Measurements from ENCODE around the gene MRPS18B.

Gene MRPS18B

DNA sequence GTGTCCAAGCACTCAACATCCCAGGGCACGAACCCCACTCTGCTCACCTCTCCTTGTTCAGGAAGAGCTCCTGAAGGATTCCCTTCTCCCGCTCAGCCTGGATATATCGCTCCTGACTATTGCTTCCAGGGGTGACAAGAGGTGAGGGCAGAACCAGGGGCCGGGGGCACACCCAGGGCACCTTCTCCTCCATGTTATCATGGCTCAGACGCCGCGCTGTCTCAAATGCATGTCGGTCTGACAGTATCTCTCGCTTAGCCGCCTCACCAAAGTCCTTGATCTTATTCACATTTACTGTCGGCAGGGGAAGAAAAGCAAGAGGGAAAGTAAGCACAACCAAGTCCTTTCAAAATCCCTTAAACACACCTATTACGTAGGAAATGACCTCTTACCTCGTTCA lies 13.7 kb upstream of the MRPS18B start:
- DNase-seq (ENCODE audit: low spot score), result no peak

DNA sequence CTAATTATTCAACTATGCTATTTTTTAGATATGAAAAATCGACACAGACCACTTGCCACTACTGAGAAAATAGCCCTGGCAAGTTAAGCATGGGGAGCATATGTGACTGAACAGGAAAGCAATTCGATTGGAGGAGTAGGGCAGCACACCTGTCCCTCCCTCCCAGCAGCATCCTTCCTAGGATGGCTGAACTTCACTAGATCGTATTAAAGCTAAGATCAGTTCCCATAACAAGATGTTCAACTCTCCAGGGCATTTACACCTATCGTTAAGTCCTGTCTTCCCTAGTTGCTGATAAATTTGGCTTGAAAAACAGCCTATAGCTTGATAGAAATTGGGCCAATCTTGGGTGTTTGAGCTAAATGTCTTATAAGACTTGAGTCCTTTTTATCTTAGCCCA lies 7.6 kb upstream of the MRPS18B start:
- no peak for DNase-seq (ENCODE audit: low spot score)

DNA sequence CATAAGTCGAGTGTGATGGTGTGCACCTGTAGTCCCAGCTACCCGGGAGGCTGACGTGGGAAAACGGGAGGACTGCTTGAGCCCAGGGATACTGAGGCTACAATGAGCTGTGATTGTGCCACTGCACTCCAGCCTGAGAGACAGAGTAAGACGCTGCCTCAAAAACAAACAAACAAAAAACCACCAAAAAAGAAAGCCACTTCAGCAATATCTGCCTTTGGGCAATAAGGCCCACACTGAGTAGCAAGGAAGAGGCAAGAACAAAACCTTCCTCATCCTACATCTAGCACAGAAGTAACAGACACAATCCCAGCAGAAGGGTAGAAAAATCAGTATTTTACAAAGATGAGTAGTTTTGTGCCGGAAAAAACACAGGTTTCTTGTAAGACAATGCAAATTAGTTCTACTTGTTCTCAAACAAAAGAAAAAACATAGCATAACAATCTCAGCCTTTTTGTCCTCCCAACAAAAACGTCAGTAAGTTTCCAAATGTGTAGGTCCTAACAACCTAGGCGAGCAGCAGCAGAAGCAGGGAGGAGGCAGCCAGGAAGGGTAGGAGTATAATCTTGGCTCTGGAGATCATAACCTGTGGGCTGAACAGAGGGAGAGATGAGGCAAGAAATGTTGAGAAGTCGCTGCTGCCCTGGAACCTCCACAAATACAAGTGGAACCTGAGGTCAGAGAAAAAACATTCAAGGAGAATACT lies 6.3 kb upstream of the MRPS18B start:
- DNase-seq (ENCODE audit: low spot score), result no peak

DNA sequence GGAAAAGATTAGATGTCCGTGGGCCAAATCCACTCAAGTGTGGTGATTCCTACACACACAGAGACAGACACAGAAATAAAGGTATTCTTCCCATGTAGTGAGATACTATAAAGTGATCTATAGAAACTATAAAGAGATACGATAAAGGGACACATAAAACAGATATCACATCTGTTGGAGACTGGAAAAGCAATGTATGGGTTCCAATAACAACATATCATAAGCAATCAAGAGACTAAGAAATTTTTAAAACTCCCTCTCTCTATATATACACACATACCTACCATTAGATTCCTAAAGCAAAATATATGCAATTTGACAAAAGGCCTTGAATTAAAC lies 5.8 kb upstream of the MRPS18B start:
- no peak for DNase-seq (ENCODE audit: low spot score)

DNA sequence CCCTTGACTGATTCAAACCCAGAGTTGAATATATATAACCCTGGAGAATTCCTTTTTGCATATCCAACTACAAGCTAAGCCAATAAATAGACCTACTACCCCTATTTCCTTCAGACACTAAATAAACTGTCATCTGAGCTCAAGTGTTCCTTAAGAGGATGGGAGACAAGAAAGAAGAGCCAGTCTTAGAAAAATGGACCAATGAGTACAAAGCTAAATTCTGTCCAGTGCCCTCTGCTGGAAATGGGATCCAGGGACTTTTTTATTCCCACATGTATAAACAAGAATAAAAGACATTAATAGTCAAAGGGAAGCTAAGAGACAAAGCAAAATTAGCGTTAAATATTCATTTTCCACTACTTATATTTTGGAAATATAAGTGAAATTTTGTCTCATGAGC lies 5.4 kb upstream of the MRPS18B start:
- DNase-seq (ENCODE audit: low spot score), result peak; percentile 49

DNA sequence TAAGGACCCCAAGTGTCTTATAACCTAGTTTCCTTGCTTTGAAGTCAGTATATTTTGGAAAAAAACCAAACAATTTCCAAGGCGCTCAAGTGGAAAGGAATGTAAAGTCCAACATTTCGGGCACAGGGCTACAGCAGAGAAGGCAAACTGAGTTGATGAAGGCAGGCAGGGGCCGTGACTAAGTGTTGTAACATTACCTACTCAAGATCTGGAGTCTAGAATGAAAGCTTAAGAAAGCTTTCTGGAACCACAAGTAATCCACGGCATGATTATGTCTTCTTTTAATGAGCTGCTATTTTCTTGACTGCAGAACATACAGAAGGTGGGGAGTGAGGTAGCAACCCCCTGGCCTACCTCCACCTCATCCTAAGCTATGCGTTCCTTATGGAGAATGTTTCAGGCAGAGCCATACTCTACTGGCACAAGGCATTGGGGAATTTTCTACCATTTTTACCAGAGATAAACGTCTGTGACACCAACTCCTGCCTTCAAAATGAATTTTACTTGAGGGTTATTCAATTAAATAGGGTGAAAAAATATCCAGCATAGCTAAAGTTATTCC lies 4.9 kb upstream of the MRPS18B start:
- peak; percentile 33 for DNase-seq (ENCODE audit: low spot score)

DNA sequence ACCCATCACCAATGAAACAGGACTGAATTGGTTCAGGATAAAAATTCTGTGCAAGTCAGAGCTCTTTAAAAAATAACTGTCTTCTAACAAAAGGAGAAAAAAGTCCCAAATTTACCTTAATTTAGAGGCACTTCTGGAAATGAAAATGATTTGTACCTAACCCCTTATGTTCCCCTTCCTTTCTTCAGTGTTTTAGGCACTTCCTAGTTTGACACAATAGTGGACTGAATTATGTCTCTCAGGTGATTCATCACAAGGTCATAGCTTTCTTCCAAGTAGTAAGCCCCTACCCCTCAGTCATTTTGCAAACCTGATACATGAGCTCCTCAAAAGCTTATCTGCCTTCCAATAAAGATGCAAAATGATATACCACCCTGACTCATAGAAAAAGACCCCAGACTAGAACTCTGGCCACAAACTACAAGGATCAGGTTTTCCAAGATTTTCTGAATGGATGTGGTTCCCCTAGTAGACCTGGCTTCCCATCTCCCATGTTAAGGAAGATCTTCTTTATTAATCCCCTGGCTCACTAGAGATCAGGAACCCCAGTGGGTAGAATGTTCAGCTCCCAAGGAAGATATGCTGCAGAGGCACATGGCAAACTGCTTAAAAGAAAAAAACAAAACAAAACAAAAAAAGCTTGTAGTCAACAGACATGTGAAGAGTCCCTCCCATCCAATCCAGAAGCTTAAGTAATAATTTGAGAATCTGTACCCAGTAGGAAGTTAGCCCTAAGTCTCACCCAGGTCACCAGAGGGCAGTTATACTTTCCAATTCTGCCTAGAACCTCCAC lies 4.2 kb upstream of the MRPS18B start:
- DNase-seq (ENCODE audit: low spot score), result no peak

DNA sequence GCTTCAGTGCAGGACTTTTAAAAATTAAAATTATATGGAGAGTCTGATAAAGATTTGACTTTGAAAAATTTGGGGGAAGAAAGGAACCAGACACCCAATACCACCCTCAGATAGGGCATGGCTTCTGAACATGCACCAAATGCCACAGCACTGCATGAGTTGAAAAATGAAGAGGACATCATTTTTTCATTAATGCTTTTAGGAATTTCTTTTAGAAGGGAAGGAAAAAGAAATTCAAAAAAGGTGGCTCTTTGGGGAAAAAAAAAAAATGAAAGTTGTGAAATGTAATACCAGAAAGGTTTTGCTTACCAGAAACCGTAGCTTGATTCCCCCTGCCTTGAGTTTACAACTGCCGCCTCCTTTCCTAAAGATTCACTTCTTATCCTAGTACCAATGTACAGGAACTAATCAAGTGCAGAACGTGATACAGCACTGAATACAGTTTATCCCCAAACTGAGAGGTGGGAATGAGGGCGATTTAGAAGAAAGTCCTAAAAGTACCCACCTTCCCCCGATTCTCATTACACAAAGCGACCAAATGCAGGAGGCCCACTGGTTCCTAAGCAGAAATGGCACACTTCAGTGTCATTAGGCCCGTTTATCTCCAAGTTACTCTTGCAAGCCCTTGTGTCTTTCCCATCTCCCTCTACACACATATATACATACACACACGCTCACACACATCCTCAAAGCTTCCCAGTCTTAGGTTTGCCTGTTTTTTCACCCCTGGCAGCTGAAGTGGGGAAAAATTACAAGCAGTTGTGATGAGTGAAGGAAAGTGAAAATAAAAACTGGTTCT lies 3.4 kb upstream of the MRPS18B start:
- DNase-seq (ENCODE audit: low spot score), result no peak

DNA sequence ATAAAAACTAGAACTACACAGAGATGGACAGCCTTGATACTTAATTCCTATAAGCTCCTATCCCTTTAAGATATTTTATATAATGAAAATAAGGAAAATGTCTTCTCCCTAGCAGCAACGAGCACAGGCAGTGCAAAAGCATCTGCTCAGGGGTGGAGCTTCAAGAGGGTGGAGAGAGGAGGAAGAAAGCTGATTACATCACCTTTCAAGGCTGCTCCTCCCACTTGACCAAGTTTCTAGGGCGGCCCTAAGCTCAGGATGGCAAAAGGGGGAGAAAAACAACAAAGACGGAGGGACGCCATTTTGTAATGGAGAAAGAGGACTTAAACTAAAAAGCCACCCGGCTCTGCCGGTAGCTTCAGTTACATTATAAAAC lies 2.8 kb upstream of the MRPS18B start:
- peak; percentile 100 for DNase-seq (ENCODE audit: low spot score)

DNA sequence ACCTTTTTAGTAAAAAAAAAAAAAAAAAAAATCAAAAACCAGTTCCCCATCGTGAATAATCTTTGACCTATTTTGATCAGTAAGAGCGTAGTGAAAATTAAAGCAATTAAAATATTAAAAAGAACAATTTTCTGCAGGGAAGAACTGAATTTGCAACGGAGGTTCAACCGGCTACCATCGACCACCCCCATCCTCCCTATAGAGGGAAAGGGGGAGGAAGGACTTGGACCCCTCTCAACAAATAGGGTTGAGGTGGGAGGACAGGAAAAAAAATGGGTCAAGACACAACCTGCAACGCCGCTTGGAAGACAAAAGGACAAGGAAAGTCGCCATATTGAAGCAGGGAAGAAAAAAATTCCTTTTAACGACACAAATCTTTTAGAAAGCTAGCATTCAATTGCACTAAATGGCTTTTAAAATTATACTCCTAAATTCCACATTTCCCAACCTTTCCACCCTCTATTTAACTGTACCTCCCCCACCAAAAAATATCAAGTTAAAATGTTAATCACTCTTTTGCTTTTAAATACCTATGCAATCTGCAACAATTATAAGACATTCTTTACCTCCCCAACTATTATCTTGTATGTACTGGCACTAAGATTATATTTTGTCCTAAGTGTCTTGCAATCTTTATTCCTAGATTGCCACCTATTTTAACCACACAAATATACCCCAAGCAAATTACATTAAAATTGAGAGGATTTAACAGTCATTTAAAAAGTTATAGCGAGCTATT lies 2.3 kb upstream of the MRPS18B start:
- DNase-seq (ENCODE audit: low spot score), result peak; percentile 94

DNA sequence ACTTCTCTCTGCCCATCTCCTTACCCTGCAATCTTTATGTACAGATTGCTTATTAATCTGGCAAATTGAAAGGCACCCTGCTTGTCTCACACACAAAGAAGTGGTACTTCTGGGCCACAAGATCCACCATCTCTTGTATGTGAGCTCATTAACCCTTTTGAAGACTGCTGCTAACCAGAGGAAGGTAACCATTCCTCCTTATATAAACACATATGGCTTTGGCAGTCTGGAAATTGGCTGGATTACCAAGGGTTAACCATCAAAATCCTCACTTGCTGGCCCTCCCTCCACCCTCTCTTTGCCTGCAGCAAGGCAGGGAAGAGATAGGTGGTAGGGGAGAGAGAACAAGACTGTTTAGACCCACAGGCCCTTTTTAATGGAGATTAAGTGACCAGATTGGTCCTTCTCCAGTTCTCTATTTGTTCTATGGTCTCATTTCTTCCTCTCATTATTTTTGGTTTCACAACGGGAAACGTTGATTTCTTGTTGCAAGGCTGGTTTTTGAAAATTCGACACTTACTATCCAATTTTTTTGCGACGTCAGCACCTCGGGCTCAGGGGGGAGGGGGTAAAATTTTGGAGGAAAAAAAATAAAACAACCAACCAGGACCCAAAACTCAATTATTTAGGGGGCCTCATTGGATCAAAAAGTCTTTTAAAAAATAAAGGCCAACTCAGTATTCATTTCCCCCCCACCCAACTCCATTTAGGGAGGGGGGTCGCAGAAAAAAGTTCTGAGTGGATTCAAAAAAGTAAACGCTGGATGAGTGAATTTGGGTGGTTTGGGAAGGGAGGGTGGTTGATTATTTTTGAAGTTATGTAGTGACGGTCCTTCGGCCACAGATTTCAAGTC lies 1.5 kb upstream of the MRPS18B start:
- peak; percentile 71 for DNase-seq (ENCODE audit: low spot score)

DNA sequence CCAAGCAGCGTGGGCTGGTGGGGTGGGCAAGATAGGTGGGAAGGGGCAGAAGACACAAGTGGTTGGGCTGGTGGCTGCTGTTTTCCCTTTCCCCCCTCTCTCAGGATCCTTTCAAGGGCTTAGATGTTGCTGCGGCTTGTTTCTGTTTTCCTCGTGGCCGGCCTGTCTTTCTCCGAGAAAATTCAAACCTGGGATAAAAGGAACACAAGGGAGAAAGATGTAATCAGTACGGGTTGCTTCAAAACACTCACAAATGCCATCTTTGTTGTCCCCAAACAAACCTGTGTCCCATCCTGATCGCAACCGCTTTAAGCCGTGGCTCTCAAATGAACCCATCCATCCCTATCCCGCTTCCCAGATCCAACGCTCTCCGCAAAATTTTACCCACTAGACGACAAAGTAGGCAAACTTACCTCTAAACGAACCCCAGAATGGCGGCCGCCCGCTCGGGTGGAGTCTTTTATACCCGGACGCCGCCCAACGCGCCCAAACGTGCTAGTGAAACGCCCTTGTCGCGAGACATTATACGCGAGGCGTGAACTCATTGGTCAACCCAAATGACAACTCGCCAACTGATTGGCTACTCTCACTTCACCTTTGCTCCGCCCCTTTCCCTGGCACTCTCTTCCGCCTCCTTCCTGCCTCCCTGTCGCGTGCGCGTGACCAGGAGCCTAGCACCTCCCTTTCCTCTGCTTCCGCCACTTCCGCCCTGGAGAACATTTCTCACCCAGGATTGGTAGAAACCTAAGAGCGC lies 652 bp upstream of the MRPS18B start, which contains the start of gene PPP1R10:
TSS of gene PPP1R10 (minus strand) at position 433 of the 754 bp plus-strand sequence. CDS start 7,299 bp downstream, outside the sequence.
- peak; percentile 100 for DNase-seq (ENCODE audit: low spot score)

DNA sequence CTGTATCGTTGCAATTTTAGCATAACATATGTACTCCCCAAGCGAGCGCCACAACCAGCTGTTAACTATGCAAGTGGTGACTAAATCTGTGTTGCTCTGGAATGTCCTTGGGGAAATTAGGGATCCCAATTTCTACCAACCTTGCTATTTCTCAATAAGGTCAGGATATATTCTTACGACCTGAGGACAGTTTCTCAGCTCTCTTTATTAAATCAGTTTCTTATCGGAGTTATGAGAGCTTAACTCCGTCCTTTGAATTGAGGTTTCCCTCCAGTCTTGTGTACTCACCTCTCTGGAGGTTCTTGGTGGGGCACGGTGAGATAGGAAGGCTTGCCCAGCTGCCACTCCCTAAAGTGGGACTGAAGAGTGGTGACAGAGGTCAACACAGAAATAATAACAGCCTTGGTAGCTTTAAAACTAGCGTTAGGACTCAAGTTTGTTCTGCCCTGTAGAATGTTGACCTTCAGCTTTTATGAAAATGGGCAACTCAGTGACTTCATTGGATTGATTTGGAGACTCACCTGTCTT lies 694 bp downstream of the MRPS18B start:
- DNase-seq (ENCODE audit: low spot score), result no peak

DNA sequence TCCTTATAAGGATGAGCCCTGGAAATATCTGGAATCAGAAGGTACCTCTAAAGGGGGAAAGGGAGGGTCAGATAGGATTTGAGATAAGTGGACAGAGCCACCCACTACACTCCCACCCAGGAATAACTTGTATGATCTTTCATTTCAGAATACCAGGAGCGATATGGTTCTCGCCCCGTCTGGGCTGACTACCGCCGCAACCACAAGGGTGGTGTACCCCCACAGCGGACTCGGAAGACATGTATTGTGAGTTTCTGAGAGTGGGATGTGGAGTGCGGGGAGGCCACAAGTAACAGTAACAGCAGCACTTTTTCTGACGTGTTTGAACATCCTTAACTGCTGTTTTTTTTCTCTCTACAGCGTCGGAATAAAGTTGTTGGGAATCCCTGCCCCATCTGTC lies 1.9 kb downstream of the MRPS18B start:
- no peak for DNase-seq (ENCODE audit: low spot score)

DNA sequence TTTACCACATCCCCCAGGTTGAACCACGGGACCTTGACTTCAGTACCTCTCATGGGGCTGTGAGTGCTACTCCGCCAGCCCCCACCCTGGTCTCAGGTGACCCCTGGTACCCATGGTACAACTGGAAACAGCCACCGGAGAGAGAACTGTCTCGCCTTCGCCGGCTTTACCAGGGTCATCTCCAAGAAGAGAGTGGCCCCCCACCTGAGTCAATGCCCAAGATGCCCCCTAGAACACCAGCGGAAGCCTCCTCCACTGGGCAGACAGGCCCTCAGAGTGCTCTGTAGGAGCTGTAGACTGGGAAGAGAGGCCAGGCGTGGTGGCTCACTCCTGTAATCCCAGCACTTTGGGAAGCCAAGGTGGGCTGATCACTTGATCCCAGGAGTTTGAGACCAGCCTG lies 7.9 kb downstream of the MRPS18B start:
- no peak for DNase-seq (ENCODE audit: low spot score)

DNA sequence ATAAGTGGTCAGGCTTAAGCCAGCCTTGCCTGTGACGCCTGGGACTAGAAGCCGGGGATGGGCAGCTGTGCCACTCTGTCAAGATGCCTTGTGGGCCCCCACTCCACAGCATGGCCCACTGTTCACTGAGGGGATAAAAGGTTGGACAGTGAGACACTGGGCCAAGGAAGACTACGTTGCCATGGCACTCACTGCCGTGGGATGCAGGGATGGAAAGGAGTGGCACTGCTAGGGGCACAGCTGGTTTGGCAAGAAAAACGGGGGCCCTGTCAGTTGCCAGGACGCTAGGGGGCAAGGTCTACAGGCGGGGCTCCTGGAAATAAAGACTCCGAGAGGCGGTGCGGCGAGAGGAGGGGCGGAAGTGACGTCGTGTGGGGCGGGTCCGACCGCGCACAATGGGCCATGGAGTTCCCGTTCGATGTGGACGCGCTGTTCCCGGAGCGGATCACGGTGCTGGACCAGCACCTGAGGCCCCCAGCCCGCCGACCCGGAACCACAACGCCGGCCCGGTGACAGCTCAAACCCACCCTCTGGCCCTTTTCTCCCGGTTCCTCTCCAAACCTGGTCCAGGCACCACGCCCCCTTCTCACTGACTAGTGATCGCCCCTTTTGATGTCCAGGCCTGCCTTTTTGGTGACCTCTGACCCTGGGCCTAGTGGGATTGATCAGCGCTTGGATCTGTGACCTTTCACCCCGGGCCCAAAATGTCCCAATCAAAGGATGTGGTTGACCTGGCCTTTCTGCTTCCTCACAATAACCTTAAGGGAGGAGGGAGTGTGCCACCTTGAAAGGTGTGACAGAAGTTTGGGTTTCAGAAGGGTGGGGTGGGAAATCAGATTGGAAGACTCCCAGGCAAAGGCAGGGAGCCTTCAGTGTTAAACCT lies 9.1 kb downstream of the MRPS18B start, which contains the start of gene ATAT1:
TSS of gene ATAT1 (plus strand) at position 391 of the 883 bp plus-strand sequence.
- peak; percentile 86 for DNase-seq (ENCODE audit: low spot score)

DNA sequence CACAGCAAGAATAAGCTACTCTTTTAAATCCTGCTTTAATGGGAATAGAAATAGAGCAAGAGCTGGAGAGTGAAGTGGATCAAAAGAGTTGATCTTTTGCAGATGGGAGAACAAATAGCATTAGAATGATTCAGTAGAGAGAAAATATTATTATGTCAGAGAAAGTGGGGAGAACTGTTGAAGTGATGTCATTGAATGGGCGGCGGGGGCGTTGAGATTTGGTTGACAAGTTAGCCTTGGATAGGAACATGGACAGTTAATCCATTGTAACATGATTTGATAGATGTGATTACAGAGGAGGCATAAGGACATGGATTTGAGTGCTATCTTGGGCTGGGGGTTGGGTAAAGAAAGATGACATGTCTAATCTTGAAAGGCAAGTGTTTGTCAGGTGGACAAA lies 18.2 kb downstream of the MRPS18B start:
- no peak for DNase-seq (ENCODE audit: low spot score)

DNA sequence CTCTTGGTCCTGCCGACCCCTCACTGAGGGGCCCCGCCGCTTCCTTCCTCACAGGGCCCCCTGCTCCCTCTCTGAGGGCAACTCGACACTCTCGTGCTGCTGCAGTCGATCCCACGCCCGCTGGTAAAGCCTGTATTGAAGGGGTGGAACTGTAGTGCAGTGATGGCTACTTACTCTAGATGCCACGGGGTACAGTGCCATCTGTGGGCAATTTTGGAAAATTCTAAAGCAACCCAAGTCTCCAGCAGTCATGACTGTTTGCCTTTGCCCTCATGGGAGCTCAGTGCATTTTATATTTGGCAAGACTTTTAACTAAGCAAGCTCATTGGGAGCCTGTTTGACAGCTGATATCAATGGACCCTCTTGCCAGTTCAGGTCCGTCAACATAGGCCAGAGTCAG lies 22.8 kb downstream of the MRPS18B start:
- DNase-seq (ENCODE audit: low spot score), result no peak

DNA sequence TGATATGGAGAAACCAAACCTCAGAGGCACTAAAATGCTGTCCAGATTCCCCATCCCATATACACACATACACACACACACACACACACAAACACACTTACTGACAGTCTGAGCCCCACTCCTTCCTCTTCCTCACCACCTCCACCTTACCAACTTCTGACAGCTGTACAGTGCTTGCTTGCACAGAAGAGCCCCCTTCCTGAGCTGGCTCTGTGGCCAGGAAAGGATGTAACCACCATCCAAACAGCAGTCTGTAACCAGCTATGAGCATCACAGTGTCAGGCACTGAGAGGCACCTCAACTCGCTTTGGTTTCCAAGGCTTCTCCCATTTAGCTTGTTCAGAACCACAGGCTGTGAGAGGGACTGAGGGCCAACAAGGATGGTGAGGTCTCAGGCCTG lies 23.4 kb downstream of the MRPS18B start:
- no peak for DNase-seq (ENCODE audit: low spot score)

Data from cerebellar cortex (tissue), 1 donor.